Activated CD4-positive, alpha-beta T cell treated with anti-CD3 and anti-CD28 coated beads, Interleukin-2, amount 50 U/mL, for 4 hours (primary cell): ENCODE results near the gene KLHL22.
"Not testable (repeated sequence)": the region's sequence is repeated elsewhere in the genome, so short reads cannot be mapped to it uniquely, and the experiment has no call there.

ENCODE experiments used
- DNase-seq, 2 experiments: peaks; one replicate each; pipeline ENCODE4 v3.0.0-alpha.2; 2020

KLHL22 gene

DNA sequence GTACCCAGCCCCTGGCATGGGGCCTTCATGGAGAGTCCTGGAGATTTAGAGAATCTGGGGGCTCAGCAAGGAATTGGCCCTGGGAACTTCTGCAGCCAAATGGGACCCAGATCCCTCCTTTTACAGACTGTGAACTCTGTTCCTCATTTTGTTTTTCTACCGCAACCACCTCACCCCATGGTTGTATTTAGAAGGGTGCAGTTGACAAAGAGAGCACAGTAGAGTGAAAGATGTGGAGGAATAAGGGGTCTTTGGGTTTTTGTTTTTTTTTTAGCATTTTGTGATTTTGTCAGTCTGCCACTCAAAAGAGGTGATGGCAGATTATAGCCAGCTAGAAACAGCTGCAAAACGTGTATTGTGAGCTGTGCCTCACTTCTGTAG, 99.7 kb downstream of the KLHL22 start:
- no peak for DNase-seq

DNA sequence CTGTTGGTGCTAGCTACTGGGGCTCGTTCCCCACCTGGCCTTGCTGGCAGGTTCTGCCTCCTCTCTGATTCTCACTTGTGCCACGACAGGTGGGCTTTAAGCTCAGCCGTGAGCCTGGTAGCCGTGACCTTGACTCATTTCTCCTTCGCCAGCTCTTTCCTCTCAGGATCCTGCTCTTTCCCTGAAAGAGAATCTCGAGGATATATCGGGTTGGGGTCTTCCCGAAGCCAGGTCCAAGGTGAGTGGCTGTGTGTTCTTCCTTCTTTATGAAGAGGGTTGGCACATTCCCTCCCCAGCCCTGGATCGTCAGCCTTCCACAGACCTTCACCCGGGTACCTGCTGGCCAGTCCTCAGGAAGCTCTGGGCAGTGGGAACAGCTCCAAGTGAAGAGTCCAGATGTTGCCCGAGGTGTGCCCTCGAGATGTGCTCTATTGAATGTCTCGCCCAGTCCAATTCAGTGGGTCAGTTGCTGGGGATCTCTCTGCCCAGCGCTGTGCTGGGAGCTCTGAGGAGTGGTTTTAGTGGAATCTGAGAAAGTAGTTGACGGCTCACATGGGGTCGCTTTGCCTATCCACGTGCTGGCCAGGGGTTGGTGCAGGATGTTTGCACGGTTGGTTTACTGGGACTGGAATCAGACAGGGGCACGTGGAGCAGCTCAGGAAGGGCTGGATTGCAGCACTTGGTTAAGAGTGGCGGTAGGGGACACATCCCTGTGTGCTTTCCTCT, 100.3 kb downstream of the KLHL22 start:
- no peak for DNase-seq

- peak; percentile 74 to 77 for DNase-seq
Measured at GRCh38 chr22:20393705-20394476, 101.7 kb downstream of the KLHL22 start, which contains the start of gene ZNF74. ZNF74 (plus strand) TSS chr22:20394151; CDS start chr22:20394629, 478 bp downstream.

GRCh38 chr22:20392983-20393704, 102.5 kb downstream of the KLHL22 start:
- DNase-seq: no peak

DNA sequence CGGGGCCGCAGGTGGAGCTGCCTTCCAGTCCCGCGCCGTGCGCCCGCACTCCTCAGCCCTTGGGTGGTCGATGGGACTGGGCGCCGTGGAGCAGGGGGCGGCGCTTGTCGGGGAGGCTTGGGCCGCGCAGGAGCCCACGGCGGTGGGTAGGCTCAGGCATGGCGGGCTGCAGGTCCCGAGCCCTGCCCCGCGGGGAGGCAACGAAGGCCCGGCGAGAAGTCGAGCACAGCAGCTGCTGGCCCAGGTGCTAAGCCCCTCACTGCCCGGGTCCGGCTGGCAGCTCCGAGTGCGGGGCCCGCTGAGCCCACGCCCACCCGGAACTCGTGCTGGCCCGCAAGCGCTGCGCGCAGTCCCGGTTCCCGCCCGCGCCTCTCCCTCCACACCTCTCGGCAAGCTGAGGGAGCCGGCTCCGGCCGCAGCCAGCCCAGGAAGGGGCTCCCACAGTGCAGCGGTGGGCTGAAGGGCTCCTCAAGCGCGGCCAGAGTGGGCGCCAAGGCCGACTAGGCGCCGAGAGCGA, 103.2 kb downstream of the KLHL22 start:
- DNase-seq: not testable (repeated sequence)
